Natural killer cell treated with Interleukin-12 subunit alpha and Interleukin-12 subunit beta and Interleukin-15 and Interleukin-18, amount 100 ng/mL, for 72 hours (primary cell): ENCODE data around the gene EIF1B. TPM values are rescaled to one million over a fixed set of nuclear protein-coding genes. Genes with fewer than 3 reads are reported as not detected.

Source experiments
- ATAC-seq, 2 donors: fragments of 150-1000 bp; cut with Tn5 transposase in 1 of 2; sonication (Bioruptor Pico), chemical (Tn5 transposase) in 1 of 2; 2 replicates each; pipeline ENCODE4 v1.10.0; 2021
- DNase-seq: peaks from one replicate; pipeline ENCODE4 v3.0.0; 2022; ENCODE audit warnings: low spot score
- H3K27ac Mint-ChIP-seq, 2 donors: 1 replicate in 1 of 2; 2 replicates in 1 of 2; pipeline ENCODE4 v1.8.0; 2022; ENCODE audit warnings: mixed read lengths in 2 of 2, mild to moderate bottlenecking in 1 of 2, moderate library complexity in 1 of 2
- H3K27me3 Mint-ChIP-seq, 2 donors: 1 replicate in 1 of 2; 2 replicates in 1 of 2; pipeline ENCODE4 v1.8.0; 2022; ENCODE audit warnings: mixed read lengths in 2 of 2
- H3K36me3 Mint-ChIP-seq: one replicate; pipeline ENCODE4 v1.8.0; 2022; ENCODE audit warnings: mixed read lengths
- H3K4me1 Mint-ChIP-seq, 2 donors: 1 replicate in 1 of 2; 2 replicates in 1 of 2; pipeline ENCODE4 v1.8.0; 2022; ENCODE audit warnings: low read depth in 2 of 2, mixed read lengths in 2 of 2, mild to moderate bottlenecking in 1 of 2
- H3K4me3 Mint-ChIP-seq: one replicate; pipeline ENCODE4 v1.8.0; 2022; ENCODE audit warnings: mixed read lengths
- H3K9me3 Mint-ChIP-seq: 2 replicates; pipeline ENCODE4 v1.8.0; 2022; ENCODE audit warnings: mixed read lengths
- total RNA-seq, 2 donors: library from RNA; stranded (reverse); gene quantifications; one replicate each; pipeline ENCODE4 v1.2.3, GENCODE V29; 2022

EIF1B gene
- total RNA-seq, 2 donors from 2014 or later: 33.3 to 45.3 TPM

- no peaks in the 10 kb centered on the region for H3K9me3 Mint-ChIP-seq
- H3K27me3 Mint-ChIP-seq: peaks cover 2 to 7% of the 10 kb centered on the region in 2 donors
- H3K27ac Mint-ChIP-seq: no peak overlapping the region
- no peaks in the 10 kb centered on the region for H3K36me3 Mint-ChIP-seq
- ATAC-seq (no peak), DNase-seq (no peak)
- no peak overlapping the region for H3K4me3 Mint-ChIP-seq
- H3K4me1 Mint-ChIP-seq: peaks cover 0 to 18% of the 10 kb centered on the region in 2 donors
Measured at GRCh38 chr3:40339871-40340270, 30.4 kb downstream of the EIF1B start.

DNA sequence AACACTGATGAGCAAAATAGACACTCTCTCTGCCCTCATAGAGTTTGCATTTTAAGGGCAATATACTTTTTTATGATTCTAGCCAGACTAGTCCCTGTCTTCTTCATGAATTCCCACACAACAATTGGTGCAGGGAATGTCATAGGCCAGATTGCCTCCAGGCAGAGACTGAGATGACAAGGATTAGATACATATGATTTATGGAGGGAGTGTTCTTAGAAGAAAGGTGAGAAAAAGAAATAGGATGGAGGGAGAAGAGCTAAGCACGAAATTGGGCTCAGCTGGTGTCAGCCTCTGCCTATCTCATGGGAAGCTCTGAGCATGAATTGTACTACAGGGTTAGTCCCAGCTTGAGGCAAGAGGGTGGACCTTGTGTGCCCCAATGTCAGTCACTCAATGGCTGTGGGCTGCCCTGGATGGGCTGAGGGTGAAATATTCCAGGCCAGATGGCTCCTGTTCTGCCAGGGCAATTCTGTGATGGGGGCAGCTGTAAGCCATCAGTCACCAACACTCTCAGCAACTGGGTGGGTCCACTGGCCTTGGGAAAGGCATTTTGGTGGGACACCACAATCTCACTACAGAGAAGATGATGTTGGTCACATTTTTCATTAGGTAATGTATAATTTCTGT, 31.1 kb downstream of the EIF1B start:
- DNase-seq: no peak
- H3K4me3 Mint-ChIP-seq: no peak overlapping the region
- no peaks in the 10 kb centered on the region for H3K9me3 Mint-ChIP-seq
- ATAC-seq: no peak
- H3K27me3 Mint-ChIP-seq: peaks cover 2 to 7% of the 10 kb centered on the region in 2 donors
- H3K36me3 Mint-ChIP-seq: no peaks in the 10 kb centered on the region
- H3K27ac Mint-ChIP-seq: no peak overlapping the region
- peaks cover 0 to 18% of the 10 kb centered on the region in 2 donors for H3K4me1 Mint-ChIP-seq

- Mint-ChIP-seq H3K4me3 (no peak overlapping the region), H3K27ac (no peak overlapping the region), H3K27me3 (peaks cover 2 to 7% of the 10 kb centered on the region in 2 donors), H3K4me1 (peaks cover 0 to 15% of the 10 kb centered on the region in 2 donors), H3K36me3 (no peaks in the 10 kb centered on the region), H3K9me3 (no peaks in the 10 kb centered on the region)
- DNase-seq (no peak), ATAC-seq (no peak)
Measured at GRCh38 chr3:40341671-40342070, 32.2 kb downstream of the EIF1B start.

GRCh38 chr3:40350529-40350928, 41.0 kb downstream of the EIF1B start:
- DNase-seq: no peak
- H3K36me3 Mint-ChIP-seq: peaks cover 8% of the 10 kb centered on the region
- no peak for ATAC-seq
- H3K9me3 Mint-ChIP-seq: no peaks in the 10 kb centered on the region
- H3K4me3 Mint-ChIP-seq: no peak overlapping the region
- H3K27ac Mint-ChIP-seq: no peak overlapping the region
- no peaks in the 10 kb centered on the region for H3K4me1 Mint-ChIP-seq
- peaks cover 14 to 29% of the 10 kb centered on the region in 2 donors for H3K27me3 Mint-ChIP-seq

DNA sequence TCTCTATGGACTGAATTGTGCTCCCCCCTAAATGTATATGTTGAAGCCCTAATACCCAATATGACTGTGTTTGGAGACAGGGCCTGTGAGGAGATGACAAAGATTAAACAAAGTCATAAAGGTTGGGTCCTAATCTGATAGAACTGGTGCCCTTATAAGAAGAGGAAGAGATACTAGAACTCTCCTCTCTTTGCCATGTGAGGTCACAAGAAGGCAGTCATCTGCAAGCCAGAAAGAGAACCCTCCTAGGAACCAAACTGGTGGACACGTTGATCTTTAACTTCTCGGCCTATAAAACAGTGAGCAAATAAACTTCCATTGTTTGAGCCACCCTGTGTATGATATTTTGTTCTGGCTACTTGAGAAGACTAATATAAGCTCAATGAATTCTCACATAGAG, 45.9 kb downstream of the EIF1B start:
- ATAC-seq (no peak), DNase-seq (no peak)
- Mint-ChIP-seq H3K27ac (no peak overlapping the region), H3K36me3 (peaks cover 8% of the 10 kb centered on the region), H3K4me3 (no peak overlapping the region), H3K9me3 (no peaks in the 10 kb centered on the region), H3K4me1 (no peaks in the 10 kb centered on the region), H3K27me3 (peaks cover 21 to 29% of the 10 kb centered on the region in 2 donors)

GRCh38 chr3:40358454-40358853, 48.9 kb downstream of the EIF1B start:
- Mint-ChIP-seq H3K36me3 (no peaks in the 10 kb centered on the region), H3K27me3 (peaks cover 19 to 24% of the 10 kb centered on the region in 2 donors), H3K4me3 (no peak overlapping the region), H3K4me1 (no peaks in the 10 kb centered on the region), H3K27ac (no peak overlapping the region), H3K9me3 (no peaks in the 10 kb centered on the region)
- ATAC-seq (no peak), DNase-seq (no peak)

Other genes starting within 250 kb of the EIF1B start
- not detected for gene ENTPD3, start 77.5 kb downstream of the EIF1B start, total RNA-seq
- 1,000 to 10,000 TPM; 1,149 to 1,386 TPM for gene RPL14, start 147.6 kb downstream of the EIF1B start, total RNA-seq
- gene ZNF619, start 167.4 kb downstream of the EIF1B start, total RNA-seq: 10 to 100 TPM in 1 of 2 donors, 1 to 10 TPM in 1; 7.5 to 12.6 TPM
- 1 to 10 TPM; 4.6 to 6.2 TPM for gene ZNF620, start 196.3 kb downstream of the EIF1B start, total RNA-seq
- gene ZNF621, start 215.3 kb downstream of the EIF1B start, total RNA-seq: 10 to 100 TPM; 23.7 to 27.5 TPM